MG63 (cell line): ENCODE data around the gene MCCC2. TPM values are rescaled to one million over a fixed set of nuclear protein-coding genes. Genes with fewer than 3 reads are reported as not detected.
"Not testable (repeated sequence)": the region's sequence is repeated elsewhere in the genome, so short reads cannot be mapped to it uniquely, and the experiment has no call there.

Experiments
- DNase-seq: peaks from one replicate; pipeline ENCODE4 v3.0.0-alpha.2; 2020
- H3K27me3 ChIP-seq: fragments of 250-450 bp; sonication (Bioruptor Pico); 2 replicates; pipeline ENCODE4 v1.5.1; 2020; ENCODE audit warnings: mild to moderate bottlenecking, moderate library complexity
- H3K36me3 ChIP-seq: fragments of 250-450 bp; sonication (Bioruptor Pico); 2 replicates; pipeline ENCODE4 v1.5.1; 2020; ENCODE audit warnings: mild to moderate bottlenecking, moderate library complexity
- H3K4me3 ChIP-seq: fragments of 250-450 bp; sonication (Bioruptor Pico); 2 replicates; pipeline ENCODE4 v1.5.1; 2020; ENCODE audit warnings: mild to moderate bottlenecking, moderate library complexity
- H3K9me3 ChIP-seq: fragments of 250-450 bp; sonication (Bioruptor Pico); 2 replicates; pipeline ENCODE4 v1.5.1; 2020; ENCODE audit warnings: mild to moderate bottlenecking, moderate library complexity
- total RNA-seq: library from RNA; depleted of rRNA; stranded (reverse); fragments of >200 nt; shearing (Covaris generic); gene quantifications from 2 replicates; pipeline ENCODE4 v1.2.3, GENCODE V29; 2014; ENCODE audit warnings: low replicate concordance; rRNA removed

Gene MCCC2
- 31.9 and 78.4 TPM in 2 replicates for total RNA-seq

DNA sequence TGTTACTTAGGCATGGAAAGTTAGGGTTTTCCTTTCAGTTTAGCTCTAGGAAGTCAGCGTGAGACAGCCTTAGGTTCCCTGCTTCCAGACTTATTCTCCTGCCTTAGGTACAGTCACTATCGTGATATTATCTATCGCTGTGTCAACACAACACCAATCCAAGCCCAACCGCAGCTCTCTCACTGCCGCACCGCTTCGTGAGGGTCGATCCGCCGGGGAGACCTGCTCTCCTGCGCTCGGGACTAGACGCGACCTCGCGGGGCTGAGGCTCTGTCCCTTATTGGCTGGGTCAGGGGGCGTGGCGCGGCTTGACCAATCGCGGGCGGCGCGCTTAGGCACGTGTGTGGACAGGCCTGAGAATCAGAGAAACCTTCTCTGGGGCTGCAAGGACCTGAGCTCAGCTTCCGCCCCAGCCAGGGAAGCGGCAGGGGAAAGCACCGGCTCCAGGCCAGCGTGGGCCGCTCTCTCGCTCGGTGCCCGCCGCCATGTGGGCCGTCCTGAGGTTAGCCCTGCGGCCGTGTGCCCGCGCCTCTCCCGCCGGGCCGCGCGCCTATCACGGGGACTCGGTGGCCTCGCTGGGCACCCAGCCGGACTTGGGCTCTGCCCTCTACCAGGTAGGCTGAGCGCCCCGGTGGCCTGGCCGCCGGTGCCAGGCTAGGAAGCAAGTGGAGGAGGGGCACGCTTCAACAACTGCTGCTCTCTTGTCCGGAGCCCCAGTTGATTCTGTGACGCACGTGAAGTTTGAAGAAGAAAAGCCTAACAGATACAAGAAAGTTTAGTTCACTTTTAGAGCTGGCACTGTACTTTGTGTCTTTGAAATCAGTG is at the start of gene MCCC2:
Gene MCCC2, plus strand, starts transcription at position 400 of the 825 bp plus-strand sequence. Its CDS starts 86 bp downstream, at position 486.
- DNase-seq, result peak; percentile 98
- peak within 1 kb of the TSS; percentile 87 for H3K4me3 ChIP-seq
- no peaks in the 10 kb centered on the region for H3K9me3 ChIP-seq
- H3K27me3 ChIP-seq, result no peaks in the 10 kb centered on the region
- H3K36me3 ChIP-seq, result no peaks in the 10 kb centered on the region

DNA sequence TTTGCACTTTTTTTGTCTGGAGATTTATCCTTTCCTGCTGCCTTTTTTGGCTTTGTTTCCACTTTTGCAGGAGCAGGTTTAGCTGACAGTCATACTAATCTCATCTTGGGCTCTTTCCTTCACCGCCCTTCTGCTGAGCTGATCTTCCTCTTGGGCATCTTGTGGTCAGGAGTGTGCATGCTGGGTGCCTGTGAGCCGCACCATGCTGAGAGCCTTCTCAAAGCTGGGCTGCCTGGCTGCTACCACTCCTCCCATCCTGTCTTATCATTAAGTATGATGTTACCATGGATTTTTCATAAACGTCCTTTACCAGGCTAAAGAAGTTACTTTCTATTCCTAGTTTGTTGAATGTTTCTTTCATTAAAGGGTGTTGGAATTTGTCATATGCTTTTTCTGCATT is 49.5 kb upstream of the MCCC2 start:
- H3K36me3 ChIP-seq, result peaks cover 43% of the 10 kb centered on the region
- H3K9me3 ChIP-seq, result no peaks in the 10 kb centered on the region
- peak; percentile 16 for DNase-seq
- no peak overlapping the region for H3K4me3 ChIP-seq
- H3K27me3 ChIP-seq, result no peaks in the 10 kb centered on the region

DNA sequence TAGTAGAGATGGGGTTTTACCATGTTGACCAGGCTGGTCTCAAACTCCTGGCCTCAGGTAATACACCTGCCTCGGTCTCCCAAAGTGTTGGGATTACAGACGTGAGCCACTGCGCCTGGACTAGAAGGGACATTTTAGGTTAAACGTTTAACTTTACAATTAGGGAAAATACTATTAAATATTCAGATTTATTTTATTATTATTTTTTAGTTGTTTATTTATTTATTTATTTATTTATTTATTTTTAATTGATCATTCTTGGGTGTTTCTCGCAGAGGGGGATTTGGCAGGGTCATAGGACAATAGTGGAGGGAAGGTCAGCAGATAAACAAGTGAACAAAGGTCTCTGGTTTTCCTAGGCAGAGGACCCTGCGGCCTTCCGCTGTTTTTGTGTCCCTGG is 36.3 kb upstream of the MCCC2 start:
- H3K4me3 ChIP-seq, DNase-seq, H3K27me3 ChIP-seq, H3K9me3 ChIP-seq: not testable (repeated sequence)
- H3K36me3 ChIP-seq, result peaks cover 47% of the 10 kb centered on the region

DNA sequence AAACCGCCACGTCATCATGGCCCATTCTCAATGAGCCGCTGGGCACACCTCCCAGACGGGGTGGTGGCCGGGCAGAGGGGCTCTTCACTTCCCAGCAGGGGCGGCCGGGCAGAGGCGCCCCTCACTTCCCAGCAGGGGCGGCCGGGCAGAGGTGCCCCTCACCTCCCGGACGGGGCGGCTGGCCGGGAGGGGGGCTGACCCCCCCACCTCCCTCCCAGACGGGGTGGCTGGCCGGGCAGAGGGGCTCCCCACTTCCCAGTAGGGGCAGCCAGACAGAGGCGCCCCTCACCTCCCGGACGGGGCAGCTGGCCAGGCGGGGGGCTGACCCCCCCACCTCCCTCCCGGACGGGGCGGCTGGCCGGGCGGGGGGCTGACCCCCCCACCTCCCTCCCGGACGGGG is 35.6 kb upstream of the MCCC2 start:
- H3K27me3 ChIP-seq, DNase-seq, H3K4me3 ChIP-seq, H3K9me3 ChIP-seq: not testable (repeated sequence)
- H3K36me3 ChIP-seq, result peaks cover 43% of the 10 kb centered on the region

DNA sequence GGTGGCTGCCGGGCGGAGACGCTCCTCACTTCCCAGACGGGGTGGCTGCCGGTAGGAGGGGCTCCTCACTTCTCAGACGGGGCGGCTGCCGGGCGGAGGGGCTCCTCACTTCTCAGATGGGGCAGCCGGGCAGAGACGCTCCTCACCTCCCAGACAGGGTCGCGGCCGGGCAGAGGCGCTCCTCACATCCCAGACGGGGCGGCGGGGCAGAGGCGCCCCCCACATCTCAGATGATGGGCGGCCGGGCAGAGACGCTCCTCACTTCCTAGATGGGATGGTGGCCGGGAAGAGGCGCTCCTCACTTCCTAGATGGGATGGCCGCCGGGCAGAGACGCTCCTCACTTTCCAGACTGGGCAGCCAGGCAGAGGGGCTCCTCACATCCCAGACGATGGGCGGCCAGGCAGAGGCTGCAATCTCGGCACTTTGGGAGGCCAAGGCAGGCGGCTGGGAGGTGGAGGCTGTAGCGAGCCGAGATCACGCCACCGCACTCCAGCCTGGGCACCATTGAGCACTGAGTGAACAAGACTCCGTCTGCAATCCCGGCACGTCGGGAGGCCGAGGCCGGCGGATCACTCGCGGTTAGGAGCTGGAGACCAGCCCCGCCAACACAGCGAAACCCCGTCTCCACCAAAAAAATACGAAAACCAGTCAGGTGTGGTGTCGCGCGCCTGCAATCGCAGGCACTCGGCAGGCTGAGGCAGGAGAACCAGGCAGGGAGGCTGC is 35.0 kb upstream of the MCCC2 start:
- not testable (repeated sequence) for H3K4me3 ChIP-seq, H3K9me3 ChIP-seq, DNase-seq, H3K27me3 ChIP-seq
- peaks cover 41% of the 10 kb centered on the region for H3K36me3 ChIP-seq

DNA sequence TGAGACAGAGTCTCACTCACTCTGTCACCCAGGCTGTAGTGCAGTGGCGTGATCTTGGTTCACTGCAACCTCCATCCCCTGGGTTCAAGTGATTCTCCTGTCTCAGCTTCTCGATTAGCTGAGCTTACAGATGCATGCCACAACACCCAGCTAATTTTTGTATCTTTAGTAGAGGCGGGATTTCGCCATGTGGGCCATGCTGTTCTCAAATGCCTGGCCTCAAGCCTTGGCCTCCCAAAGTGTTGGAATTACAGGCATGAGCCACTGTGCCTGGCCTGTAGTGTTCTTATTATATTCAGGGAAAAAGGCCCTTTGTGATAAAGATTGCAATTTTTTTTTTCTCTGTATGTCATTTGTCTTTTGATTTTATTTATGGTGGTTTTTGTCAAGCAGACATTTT is 24.0 kb upstream of the MCCC2 start:
- Histone ChIP-seq H3K36me3 (peaks cover 37% of the 10 kb centered on the region), H3K4me3 (no peak overlapping the region), H3K9me3 (no peaks in the 10 kb centered on the region), H3K27me3 (no peaks in the 10 kb centered on the region)
- no peak for DNase-seq

DNA sequence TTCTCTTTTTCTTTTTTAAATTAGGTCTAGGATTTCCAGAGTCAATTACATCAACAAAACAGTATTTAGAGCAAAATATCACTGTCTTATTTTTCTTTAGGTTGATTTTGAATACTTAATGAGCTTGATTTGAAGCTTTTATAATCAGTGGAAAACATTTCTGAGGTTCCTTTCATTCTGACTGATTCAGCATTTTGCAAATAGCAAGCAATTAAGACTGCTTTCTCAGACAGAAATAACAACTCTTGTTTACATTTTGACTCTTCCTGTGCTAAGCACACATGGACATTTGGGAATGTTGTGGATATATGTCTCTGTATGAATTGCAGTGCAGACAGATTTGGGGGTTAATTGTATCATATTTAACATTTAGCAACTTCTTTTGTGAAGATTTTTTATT is 22.2 kb upstream of the MCCC2 start:
- Histone ChIP-seq H3K36me3 (peaks cover 34% of the 10 kb centered on the region), H3K27me3 (no peaks in the 10 kb centered on the region), H3K4me3 (no peak overlapping the region), H3K9me3 (no peaks in the 10 kb centered on the region)
- no peak for DNase-seq

DNA sequence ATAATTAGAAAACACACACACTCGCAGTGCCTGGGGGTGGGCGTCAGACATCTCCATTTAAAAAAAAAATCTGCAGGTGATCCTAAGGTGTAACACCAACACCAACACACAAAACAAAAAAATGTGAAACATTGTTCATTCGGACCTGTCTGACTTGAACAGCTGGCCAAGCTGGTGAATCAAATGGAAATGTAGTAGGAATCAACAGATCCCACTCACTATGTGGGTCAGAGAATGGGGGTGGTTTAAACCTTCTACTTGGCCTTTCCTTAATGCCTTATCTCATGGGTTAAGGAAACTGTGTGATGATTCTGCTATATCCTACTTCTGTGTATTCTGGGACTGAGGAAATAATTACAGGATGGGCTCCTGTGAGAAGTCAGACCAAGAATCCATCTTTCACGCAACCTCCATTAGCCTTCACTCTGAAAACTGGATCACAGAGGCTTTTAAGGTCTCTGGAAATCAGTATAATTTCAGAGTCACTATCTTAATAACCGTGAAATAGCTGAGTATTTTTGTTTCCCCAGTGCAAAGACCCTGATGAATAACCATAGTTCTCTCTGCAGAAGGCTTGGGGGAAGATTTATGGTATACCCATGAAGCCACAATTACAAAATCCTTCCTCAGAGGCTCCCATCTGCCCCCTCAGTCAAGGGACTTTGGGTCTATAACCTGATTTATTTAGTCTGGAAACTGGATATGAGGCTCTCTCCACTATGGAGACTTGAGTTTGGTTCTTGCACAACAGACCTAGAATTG is 17.2 kb upstream of the MCCC2 start:
- H3K36me3 ChIP-seq, result peaks cover 10% of the 10 kb centered on the region
- DNase-seq, result no peak
- H3K4me3 ChIP-seq, result no peak overlapping the region
- H3K27me3 ChIP-seq, result no peaks in the 10 kb centered on the region
- no peaks in the 10 kb centered on the region for H3K9me3 ChIP-seq

DNA sequence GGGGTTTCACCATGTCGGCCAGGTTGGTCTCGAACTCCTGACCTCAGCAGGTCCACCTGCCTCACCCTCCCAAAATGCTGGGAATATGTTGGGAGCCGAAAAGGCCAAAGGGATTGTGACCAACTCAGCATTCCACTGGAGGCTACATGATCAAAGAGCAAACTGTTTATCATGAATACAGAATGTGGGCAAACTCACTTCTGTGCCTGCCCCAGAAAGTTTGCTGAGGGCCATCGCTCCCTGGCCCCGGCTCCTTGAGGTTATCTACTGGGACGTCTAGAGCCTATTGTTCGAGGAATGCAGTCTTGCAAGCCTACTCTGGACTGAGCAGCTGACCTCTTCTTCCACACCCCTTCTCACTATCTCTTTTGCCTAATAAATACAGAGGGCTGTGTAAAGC is 15.3 kb upstream of the MCCC2 start:
- H3K27me3 ChIP-seq, H3K36me3 ChIP-seq, H3K4me3 ChIP-seq, DNase-seq, H3K9me3 ChIP-seq: not testable (repeated sequence)

DNA sequence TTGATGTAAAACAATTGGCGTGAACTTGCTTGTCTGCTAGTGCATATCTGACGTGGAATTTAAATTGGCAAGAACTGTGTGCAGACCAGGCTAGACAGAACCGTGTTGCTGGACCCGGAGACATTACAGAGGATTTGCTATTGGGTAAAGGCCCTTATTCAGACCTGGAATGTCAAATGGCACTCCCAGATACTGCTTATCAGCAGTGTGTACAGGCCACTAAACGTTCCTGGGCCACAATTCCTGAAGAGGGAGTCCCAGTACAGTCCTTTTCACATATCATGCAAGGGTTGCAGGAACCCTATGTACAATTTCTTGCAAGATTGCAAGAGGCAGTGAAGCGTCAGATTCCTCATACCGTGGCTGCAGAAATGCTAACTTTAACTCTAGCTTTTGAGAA is 13.5 kb upstream of the MCCC2 start:
- no peaks in the 10 kb centered on the region for H3K27me3 ChIP-seq
- no peak for DNase-seq

DNA sequence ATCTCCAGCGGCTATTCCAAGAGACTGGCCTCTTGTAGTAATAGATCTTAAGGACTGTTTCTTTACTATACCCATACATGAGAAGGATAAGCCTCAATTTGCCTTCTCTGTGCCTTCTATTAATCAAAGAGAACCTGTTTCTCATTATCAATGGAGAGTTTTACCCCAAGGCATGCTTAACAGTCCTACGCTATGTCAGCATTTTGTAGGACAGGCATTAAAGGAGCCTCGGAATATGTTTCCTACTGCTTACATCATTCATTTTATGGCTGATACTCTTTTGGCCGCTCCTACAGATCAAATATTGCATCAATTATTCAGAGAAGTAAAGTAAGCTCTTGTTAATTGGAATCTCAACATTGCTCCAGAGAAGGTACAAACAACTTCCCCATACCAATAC is 11.6 kb upstream of the MCCC2 start:
- not testable (repeated sequence) for DNase-seq, H3K4me3 ChIP-seq, H3K36me3 ChIP-seq, H3K27me3 ChIP-seq, H3K9me3 ChIP-seq

More for the DNA sequence above, 13.5 kb upstream of the MCCC2 start:
- Histone ChIP-seq H3K4me3 (no peak overlapping the region), H3K9me3 (no peaks in the 10 kb centered on the region), H3K36me3 (peaks cover 2% of the 10 kb centered on the region; the same call in 1 of the 2 replicates)

DNA sequence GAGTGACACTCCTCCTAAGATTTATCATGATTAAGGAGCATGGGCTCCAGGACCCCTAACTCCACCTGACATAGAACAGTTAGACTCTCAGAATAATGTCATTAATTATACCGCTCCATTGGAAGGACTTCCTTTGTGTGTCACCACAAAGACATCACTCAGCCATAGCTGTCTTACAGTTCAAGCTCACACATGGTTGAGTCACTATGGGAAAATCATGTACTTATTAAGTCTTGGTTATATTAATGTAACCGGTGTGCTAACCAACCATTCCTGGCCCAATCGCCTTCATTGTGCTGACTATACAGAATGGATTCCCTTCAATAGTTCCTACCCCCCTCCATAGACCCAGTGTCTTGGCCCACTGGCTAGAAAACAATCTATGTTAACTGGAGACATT is 10.9 kb upstream of the MCCC2 start:
- Histone ChIP-seq H3K4me3 (no peak overlapping the region), H3K9me3 (no peaks in the 10 kb centered on the region), H3K27me3 (no peaks in the 10 kb centered on the region), H3K36me3 (no peaks in the 10 kb centered on the region)
- no peak for DNase-seq

DNA sequence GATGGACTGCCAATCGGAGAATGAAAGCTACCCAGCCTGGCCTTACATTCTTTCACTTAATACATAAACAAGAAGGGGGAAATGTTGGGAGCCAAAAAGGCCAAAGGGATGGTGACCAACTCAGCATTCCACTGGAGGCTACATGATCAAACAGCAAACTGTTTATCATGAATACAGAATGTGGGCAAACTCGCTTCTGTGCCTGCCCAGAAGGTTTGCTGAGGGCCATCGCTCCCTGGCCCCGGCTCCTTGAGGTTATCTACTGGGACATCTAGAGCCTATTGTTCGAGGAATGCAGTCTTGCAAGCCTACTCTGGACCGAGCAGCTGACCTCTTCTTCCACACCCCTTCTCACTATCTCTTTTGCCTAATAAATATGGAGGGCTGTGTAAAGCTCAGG is 9.3 kb upstream of the MCCC2 start:
- not testable (repeated sequence) for H3K27me3 ChIP-seq, H3K36me3 ChIP-seq, DNase-seq, H3K4me3 ChIP-seq, H3K9me3 ChIP-seq

DNA sequence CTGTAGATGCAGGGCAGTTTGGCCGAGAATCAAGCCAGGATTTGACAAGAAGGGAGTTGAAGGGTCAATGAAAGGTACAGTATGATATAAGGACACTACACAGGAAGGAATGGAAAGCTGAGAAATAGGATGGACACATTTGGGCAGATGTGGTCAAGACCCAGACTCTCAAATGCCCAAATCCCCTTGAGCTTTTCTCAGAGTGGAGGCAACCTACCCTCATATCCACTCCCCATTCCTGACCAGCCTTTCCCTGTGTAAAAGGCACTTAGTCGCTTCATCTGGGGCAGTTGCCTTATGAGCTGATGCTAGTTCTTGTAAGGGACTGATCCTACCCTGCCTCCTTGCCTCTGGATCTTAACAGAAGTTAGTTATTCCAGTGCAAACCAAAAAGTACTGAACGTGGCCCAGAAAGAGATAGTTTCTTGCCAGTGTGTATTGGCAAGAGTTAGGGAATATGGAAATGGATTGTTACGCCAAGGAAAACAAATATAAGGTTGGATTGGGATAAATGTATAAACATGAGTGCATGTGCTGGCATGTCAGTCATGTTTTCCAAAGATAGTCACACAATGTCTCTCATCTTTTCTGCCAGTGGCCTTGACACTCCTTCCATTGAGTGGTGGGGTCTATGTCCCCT is 4.1 kb upstream of the MCCC2 start:
- no peaks in the 10 kb centered on the region for H3K9me3 ChIP-seq
- H3K4me3 ChIP-seq, result no peak overlapping the region
- H3K36me3 ChIP-seq, result no peaks in the 10 kb centered on the region
- peak; percentile 15 for DNase-seq
- H3K27me3 ChIP-seq, result no peaks in the 10 kb centered on the region

DNA sequence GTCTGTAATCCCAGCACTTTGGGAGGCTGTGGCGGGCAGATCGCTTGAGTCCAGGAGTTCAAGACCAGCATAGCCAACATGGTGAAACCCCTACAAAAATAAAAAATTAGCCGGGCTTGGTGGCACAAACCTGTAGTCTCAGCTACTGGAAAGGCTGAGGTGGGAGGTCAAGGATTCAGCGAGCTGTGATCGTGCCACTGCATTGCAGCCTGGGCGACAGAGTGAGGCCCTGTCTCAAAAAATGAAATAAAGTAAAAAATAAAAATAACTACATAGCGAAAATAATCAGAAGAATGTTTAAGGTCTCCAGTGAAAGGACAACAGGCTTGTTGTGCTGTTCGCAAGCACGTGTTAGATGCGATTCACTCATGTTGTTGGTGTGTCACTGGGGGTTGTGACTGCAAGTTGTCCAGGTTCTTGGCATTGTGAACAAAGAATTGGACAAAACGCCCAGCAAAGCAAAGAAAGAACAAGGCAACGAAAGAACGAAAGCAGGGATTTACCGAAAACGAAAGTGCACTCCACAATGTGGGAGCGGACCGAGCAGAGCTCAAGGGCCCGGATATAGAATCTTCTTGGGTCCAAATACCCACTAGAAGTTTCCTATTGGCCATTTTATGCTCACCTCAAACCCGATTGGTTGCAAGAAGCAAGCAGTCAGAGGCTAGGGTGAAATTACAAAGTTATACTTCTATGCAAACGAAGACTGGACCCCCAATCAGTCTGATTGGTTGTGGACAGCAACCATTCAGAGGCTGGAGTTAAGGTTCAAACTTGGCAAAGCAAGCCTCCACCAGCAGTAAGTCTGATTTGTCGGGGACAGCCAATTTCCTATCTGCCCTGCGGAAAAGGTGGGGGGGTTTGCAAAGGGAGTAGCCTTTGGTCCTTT is 844 bp upstream of the MCCC2 start:
- peak; percentile 32 for DNase-seq
- Histone ChIP-seq H3K36me3 (no peaks in the 10 kb centered on the region), H3K9me3 (no peaks in the 10 kb centered on the region), H3K27me3 (no peaks in the 10 kb centered on the region), H3K4me3 (peak overlapping the region; percentile 87)
